Urothelium cell line (cell line): Measurements from ENCODE around the gene CD81.

Experiments
- DNase-seq: peaks from one replicate; pipeline ENCODE4 v3.0.0; 2011; ENCODE audit warnings: low spot score, mixed read lengths
- FAIRE-seq: peaks from 2 replicates; lab custom pipeline; 2011; peaks lifted over from hg19 to GRCh38; lab: Jason Lieb, UNC

The CD81 gene

DNA sequence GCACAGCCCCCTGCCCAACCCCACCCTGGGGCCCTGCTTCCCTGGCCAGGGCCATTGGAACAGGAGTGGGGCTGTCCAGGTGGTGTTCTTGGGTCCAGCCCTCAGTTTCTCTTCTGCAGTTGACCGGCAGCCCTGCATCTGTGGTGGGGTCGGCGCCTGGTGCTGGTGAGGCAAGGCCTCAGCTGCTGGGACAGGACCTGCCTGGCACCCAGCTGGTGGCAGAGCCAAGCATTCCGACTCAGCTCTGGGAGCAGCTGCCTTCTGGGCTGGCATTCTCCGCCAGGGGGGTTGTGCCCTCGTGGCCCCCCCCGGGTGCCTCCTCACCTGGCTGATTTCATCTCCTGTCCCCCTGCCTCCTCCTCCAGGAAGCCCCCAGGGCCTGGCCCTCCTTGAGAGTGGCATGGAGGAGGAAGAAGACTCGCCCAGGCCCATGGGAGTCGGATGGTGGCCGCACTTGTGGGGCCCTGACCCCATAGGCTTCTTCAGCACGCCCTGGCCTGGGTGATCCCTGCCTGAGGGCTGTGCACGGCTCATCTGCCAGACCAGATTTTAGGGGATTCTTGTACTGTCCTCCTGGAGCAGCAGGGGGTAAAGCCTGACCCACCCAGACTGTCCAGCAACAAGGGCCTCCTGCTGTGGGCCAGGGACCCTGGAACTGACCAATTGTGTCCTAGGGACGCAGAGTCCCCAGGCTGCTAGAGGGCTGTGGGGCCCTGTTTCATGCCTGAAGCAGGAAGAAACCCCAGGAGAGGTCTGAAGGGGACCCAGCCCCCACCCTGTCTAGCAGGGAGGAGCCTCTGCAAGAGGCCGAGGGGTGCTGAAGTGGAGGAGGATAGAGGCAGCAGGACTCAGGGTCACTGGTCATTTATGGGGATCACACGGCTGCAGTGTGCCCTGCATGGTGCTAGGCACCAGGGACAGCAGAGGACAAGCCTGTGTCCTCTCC is 11.6 kb downstream of the CD81 start:
- DNase-seq (no peak), FAIRE-seq (no peak)

DNA sequence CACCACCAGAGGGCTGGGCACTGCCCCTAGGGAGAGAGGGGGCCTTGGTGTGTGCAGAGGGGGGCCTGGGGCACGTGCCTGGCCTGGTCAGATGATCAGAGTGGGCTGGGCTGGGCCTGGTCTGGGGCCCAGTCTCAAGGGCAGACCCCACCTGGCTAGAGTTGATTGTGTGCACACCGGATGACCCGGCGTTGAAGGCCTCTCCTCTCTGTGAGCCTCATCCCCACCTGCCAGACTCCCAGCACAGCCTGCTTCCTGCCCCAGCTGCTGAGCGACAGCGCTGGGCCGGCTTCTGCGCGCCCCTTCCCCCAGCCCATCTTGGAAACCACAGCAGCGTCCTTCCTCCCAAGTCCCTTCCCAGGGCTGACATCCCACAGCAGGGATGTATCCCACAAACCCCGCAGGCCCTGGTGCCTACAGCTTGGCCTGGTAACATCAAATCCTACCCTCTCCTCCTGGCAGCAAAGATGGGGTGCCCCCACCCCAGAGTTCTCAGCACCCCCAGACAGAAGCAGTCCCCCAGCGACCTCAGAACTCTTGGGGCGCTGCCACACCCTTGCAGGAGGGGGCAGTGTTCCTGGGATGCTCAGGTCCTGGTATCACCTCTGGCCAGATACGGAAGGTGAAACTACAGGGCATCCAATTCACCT is 12.4 kb downstream of the CD81 start:
- FAIRE-seq, result no peak
- no peak for DNase-seq

DNA sequence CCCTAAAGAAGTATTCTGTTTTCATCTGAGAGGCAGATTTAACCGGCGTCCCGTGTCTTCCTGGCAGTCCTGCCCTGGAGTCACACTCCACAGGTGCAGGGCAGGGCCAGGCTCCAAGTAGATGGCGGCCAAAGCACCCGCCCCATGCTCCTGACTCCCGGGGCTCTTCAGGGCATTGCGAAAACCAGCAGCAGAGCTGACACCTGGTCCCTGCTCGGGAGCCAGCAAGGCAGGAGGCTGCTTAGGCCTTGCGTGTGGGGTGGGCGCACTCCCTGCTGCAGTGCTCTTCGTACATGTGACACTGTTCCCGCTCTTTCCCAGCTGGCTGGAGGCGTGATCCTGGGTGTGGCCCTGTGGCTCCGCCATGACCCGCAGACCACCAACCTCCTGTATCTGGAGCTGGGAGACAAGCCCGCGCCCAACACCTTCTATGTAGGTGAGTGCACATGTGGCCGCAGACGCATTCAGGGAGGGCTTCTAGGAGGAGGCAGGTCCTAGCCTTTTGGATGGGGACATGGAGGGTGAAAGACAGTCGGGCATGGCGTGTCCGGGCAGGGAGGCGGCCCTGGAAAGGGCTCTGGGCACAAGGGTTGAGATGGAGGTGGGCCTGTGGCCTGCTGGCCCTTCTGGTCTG is 13.1 kb downstream of the CD81 start:
- no peak for FAIRE-seq
- no peak for DNase-seq

DNA sequence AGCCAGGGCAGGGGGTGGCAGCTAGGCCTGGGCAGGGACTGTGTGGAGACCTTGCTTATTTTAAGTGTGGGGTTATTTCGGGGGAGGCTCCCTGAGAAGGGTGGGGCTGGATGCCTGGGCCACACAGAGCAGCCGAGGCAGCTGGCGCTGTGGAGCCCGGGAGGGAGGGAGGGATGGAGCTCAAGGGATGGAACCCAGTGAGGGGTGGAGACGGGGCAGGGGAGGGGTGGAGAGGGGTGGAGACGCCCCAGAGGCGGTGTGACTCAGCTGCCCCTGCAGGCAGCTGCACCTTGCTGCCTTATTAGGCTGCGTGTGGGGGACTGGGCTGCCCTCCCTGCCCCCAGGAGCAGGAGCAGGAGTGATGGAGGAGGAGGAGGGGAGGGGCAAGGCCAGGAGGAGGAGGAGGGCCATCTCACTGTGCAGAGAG is 13.6 kb downstream of the CD81 start:
- DNase-seq (peak; percentile 61), FAIRE-seq (no peak)

DNA sequence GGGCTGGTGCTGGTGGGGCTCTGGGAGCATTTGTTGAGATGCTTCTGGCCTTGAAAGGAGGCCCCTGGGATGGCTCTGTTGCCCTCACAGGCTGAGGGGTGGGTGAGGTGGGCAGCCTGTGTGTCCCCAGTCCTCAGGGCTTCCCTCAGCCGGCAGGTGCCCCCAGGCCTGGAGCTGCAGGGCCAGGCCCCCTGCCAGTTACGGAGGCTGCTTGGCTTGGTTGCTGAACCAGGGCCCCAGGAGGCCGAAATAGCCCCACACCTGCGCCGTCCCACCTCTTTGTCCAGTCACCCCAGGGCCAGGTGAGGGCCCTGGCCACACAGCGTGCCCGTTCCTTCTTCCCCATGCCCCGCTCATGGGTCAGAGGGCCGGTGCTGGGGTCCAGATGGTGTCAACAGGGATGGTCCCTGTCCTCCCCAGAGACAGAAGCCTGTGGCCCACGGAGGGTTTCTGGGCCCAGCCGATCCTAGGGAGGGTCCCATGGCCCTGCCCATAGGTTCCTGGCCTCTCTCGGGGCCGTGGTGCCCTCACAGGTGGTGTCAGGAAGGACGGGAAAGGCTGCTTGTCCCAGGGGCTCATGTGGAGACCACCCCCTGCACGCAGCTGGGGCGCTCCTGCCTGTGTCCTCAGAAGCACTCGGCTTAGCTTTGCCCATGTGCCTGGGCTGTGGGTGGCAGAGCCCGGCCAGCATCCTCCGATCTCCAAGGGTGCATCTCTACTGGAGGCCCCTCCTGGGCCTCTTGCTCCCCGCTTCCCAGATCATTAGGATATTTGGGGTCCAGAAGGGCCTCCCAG is 14.3 kb downstream of the CD81 start:
- DNase-seq (no peak), FAIRE-seq (no peak)

DNA sequence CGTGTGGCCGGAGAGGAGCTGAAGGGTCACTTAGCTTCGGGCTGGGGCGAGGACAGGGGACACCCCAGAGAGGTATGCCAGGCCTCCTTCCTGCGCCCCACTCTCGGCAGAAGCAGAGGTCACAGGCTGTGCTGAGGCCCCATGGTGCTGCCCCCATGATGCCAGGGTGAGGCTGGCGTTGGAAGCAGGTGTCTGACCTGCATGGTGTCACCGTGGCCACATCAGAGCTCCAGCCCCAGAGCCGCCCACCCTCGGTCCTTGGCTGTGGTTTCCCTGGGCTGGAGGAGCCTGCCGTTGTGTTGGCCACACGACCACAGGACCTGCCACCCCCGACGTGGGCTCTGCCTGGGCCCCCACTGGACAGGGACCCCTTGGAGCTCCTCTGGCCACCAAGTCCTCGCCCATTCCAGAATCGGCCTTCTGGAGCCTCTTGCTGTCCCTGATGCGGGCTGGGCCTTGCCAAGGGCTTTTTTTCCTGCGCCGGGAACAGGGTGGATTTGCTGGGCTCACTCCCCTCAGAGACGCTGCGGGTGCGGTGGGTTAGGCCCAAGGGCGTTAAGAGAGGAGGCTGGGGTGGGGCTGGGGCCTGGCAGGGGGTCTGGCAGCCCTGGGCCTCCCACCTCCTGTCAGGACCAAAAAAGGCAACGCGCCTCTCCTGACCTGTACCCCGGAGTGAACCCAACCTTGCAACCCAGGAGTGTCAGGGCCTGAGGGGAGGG is 15.3 kb downstream of the CD81 start:
- FAIRE-seq (no peak), DNase-seq (no peak)

DNA sequence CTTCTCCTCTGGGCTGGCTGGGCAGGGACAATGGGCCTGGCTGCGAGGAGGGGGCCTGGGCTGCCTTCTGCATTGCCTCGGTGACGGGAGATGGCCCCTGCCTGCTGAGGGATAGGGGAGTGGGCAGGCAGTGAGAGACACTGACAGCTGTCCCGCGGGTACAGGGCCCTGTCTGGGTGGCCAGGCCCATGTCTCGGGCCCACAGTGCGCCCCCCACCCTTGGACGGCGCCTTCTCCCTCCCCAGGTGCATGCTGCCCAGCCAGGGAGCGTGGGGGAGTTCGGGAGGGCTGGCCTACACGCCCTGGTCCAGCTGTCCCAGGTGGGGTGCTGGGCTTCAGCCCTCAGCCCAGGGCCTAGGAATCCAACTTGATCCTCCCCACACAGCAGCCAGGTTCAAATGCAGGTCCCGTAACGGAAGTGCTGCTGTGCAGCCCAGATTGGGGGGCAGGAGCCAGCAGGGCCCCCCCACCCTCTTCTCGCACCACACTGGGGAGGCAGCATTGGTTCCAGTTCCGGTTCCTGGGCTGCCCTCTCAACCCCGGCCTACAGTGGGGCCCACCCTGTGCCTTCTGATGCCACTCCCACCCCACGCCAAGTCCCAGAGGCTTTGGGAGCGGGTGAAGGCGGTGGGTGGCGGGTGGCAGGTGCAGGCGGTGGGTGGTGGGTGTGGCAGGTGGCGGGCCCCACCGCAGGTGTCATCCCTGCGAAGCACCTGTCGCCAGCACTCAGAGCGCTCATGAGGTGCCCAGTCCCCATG is 16.2 kb downstream of the CD81 start:
- no peak for FAIRE-seq
- no peak for DNase-seq

DNA sequence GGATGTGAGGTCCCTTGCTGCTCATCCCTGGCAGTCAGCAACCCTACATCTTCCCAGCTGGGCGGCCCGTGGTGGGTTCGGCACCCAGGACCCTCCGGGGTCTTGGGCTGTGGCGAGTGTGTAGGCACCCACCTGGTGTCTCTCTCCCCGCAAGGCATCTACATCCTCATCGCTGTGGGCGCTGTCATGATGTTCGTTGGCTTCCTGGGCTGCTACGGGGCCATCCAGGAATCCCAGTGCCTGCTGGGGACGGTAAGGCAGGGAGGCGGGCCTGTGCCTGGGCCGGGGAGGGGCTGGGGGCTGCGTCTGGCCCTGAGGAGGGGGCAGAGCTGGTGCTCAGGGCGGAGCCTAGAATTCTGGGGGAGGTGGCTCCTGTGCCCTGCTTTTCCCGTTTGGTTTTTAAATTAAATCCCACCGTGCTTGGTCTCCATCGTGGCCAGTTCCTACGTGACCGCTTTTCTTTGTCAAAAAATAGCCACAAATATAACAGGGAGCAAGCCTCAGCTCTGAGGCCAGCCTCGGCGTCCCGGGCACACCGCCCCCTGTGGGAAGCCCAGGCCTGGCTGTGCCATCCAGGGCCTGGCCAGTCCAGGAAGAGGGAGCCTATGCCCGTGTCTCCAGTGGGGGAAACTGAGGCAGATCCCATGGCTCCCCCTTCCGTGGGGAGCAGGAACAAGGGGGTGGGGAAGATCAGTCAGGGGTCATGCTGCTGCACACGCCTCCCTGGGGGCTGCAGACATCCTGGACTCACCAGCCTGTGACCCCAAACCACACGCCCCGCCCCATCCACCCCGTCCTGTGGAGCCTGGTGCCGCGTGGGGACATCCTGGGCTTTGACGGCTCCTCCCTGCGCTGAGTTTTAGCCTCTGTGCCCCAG is 17.1 kb downstream of the CD81 start:
- no peak for DNase-seq
- no peak for FAIRE-seq

DNA sequence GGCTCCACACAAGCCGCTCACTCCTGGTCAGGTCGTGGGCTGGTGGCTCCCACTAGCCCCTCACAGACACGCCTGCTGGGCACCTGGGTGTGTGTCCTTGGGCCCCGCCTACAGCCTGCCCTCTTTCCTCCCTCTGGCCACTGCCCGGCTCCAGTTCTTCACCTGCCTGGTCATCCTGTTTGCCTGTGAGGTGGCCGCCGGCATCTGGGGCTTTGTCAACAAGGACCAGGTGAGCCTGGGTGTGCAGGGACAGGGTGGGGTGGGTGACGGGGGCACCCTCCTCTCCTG is 17.7 kb downstream of the CD81 start:
- FAIRE-seq (no peak), DNase-seq (no peak)

DNA sequence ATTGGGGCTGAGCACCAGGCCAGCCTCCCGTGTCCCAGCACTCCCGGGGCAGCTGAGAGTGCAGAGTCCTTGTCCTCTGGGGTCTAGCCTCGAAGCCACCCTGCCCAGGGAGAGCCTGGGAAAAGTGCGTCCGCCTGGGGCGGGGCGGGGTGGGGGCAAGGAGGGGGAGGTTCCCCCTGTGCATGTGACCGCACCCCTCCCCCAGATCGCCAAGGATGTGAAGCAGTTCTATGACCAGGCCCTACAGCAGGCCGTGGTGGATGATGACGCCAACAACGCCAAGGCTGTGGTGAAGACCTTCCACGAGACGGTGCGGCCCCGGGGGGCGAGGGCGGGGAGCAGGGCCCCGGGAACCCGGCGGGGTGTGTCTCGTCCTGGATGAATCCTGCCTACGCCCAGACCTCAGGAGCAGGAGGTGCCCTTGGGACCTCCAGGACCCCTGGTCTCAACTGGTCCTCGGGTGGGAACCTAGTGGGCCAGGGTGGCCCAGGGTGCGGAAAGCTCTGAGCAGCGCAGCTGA is 18.2 kb downstream of the CD81 start:
- DNase-seq (no peak), FAIRE-seq (no peak)

DNA sequence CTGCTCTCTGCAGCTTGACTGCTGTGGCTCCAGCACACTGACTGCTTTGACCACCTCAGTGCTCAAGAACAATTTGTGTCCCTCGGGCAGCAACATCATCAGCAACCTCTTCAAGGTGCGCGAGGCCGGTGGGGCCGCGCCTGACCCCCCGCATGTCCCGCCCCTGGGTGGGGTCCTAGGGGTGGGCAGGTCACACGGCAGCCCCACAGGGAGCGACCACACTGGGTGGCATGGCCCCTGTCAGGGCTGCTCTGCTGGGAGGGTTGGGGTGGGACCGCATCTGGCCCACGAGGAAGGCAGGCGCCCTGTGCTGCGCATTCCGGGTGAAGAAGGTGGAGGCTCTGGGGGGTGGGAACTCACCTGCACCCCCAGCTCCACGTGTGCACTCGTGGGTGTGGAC is 18.7 kb downstream of the CD81 start:
- no peak for FAIRE-seq

DNA sequence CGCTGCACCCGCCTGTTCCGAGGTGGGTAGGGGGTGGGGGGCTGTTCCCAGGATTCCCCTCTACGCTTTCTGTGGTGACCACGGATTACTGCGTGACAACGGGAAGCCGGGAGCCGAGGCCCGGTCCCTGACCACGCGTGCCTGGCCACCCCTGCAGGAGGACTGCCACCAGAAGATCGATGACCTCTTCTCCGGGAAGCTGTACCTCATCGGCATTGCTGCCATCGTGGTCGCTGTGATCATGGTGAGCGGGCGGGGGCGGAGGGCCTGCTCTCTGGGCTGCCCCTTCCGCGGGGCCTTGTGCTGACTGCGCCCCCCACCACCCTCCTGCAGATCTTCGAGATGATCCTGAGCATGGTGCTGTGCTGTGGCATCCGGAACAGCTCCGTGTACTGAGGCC is 19.4 kb downstream of the CD81 start:
- DNase-seq (no peak), FAIRE-seq (no peak)

More for the DNA sequence above, 18.7 kb downstream of the CD81 start:
- DNase-seq, result no peak

DNA sequence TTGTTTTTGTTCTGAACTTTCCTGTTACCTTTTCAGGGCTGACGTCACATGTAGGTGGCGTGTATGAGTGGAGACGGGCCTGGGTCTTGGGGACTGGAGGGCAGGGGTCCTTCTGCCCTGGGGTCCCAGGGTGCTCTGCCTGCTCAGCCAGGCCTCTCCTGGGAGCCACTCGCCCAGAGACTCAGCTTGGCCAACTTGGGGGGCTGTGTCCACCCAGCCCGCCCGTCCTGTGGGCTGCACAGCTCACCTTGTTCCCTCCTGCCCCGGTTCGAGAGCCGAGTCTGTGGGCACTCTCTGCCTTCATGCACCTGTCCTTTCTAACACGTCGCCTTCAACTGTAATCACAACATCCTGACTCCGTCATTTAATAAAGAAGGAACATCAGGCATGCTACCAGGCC is 19.9 kb downstream of the CD81 start:
- no peak for FAIRE-seq
- DNase-seq, result no peak

DNA sequence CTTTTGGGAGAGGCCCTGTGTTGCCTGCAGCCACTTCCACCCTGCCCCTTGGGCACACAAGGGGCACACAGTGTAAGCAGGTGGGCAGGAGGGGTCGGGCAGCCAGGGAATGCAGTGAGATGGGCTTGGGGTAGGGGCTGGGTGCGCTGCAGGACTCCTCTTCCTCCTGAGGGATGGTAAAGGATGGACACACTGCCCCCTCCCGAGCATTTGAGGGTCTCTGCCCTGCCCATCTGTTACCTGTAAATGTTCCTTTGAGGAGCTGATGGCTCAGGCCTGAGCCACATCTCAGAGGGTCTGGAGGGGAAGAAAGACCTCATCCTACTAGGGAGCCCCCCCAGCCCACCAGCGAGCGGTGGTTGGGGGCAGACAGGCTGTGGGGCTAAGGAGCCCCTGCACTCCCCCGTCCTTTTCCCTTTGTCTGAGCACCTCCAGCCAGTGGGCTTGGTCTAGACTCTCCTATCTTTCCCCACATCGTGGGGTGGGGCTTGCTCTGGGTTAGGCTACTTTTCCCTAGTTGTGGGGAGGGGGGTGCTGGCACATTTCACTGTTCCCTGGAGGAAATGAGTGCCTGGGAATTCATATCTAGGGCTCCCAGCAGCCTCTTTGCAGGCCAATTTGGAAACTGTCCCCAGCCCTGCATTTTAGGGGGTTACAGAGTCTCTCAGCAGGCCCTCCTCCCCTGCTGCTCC is 21.7 kb downstream of the CD81 start:
- DNase-seq, result no peak
- no peak for FAIRE-seq

DNA sequence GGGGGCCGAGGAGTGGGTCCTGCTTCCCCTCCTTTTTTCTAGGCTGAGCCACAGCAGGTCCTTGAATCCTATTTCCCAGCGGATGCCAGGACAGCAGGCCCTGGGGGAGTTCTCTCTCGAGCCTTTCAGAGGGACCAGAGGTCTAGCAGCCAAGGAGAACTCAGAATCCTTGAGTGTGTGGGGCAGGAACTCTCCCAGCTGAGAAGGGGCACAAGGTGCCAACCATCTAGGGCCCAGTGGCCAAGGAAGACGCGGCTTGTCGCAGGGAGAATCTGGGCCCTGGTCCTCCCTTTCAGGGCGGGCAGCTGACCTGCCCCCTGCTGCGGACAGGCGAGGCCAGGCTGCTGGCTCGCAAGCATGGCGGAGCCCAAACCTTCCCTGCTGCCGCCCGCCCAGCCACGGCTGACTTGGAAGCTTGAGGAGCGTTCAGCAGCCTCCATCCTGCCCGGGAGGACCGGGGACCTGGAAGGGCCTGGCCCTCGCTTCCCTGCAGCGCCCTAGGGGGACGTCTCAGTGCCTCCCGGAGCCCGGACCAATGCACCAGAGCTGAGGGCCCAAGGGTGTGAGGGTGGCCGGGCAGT is 22.5 kb downstream of the CD81 start:
- FAIRE-seq (no peak), DNase-seq (no peak)

DNA sequence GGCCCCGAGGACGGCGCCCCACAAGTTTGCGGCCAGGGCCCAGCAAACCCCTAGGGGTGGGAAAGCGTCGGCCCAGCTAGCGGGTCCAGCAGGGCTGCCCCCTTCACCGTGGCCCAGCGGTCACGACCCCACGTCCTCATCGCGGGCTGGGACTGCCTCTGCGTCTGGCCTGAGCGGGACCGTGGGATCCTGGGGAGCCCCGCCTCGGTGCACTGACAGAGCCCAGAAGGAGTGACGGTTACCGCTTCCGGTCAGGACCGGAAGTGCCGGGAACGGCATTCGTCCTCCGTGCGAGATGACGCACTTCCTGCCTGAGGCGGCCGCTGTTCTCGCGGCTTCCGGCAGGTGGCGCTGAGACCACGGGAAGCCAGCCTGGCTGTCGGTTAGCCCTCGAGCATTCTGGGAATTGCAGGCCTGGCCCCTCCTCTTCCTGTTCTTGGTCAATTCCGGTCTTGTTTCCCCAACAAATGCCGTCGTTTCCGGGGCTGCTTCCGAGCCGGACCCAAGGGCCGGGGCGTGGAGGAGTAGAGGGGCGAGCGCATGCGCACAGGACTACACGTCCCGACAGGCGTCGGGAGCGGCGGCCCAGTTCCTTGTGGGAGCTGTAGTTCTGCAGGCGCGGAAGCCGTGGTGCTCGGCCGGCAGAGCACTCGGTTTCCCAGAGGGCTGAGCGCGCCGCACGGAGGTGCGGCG is 23.1 kb downstream of the CD81 start, which contains the start of gene TSSC4:
Gene TSSC4 (plus strand): TSS at position 682 of the 693 bp plus-strand sequence. CDS start 1,884 bp downstream, outside the sequence.
- FAIRE-seq (peak; percentile 32), DNase-seq (peak; percentile 96)
